HG03342 (cell line): ENCODE data around the gene CRHR1.
"Not testable (repeated sequence)": the region's sequence is repeated elsewhere in the genome, so short reads cannot be mapped to it uniquely, and the experiment has no call there.

Experiments used
- ATAC-seq: cut with Tn5 transposase; IDR thresholded peaks from one replicate; pipeline ENCODE4 v1.9.1; 2021; ENCODE audit warnings: mild to moderate bottlenecking, moderate library complexity; ENCODE audit not compliant: unreplicated experiment

Gene CRHR1

DNA sequence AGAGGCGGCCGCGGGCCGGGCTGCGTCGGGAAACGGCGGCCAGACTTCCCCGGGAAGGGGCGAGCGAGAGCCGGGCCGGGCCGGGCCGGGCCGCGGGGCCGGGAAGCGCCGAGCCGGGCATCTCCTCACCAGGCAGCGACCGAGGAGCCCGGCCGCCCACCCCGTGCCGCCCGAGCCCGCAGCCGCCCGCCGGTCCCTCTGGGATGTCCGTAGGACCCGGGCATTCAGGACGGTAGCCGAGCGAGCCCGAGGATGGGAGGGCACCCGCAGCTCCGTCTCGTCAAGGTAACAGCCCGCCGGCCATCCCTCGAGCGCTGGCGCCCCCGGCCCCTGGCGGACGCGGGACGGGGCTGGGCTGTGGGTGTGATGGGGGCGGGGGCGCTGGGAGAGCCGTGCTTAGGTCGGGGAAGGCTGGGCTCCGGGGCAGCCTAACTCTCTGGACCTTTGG, at the start of gene CRHR1:
Gene CRHR1, plus strand, starts transcription at position 28 of the 448 bp plus-strand sequence. Its CDS starts 225 bp downstream, at position 253.
- ATAC-seq: no peak

GRCh38 chr17:45734598-45734997, 49.5 kb upstream of the CRHR1 start:
- no peak for ATAC-seq

DNA sequence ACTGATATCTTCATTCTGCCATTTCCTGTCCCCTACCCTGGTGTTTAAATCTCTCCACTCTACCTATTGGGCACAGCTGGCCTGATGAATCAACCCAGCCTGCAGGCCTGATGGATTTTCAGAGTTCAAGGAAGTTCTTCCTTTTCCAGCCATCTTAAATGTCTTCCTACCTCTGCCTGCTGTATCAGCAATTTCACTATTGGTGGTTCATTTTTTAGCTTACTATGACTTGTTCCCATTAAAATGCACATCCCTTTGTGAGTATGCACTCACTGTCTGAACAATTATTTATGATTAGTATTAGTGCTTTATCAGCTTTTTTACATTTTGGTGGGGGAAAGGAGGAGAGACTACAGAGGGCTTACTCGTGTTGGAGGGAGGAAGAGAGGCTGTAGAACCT, 48.6 kb upstream of the CRHR1 start:
- ATAC-seq: no peak

DNA sequence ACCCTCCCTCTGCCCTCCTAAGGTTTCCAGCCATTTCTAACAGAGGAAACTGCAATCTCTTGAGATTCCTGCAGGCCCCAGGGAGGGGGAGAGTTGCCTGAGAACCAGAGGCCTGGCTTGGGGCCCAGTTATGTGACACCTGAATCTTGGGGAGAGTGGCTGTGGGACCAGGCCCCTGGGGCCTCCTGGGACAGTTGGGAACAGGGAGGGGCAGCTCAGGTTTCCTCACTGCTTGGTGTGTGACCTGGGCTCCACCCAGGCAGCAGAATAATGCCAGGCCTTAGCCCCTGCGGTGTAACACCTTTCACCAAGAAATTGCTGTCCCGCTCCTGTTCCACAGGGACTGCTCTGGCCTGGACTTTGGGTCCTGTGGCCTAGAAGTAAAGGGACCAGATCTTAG, 44.3 kb upstream of the CRHR1 start:
- ATAC-seq: no peak

- no peak for ATAC-seq
Measured at GRCh38 chr17:45740553-45741330, 43.4 kb upstream of the CRHR1 start.

DNA sequence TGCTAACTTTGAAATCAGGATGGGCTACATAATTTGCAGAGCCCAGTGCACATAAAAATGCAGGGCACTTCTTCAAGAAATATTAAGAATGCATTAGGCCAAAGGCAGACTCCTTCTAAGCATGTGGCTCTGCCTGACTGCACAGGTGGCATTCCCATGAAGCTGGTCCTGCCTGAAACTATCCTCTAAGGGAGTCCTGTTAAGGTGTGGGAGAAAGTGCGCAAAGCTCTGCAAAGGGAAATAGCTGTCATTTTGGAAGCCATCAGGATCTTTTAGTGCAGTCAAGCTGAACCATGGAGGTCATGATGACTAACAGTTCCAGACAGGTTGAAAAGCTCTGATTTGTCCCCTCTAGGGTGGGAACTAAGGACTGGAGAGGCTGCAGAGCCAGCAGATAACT, 41.9 kb upstream of the CRHR1 start:
- ATAC-seq: no peak

DNA sequence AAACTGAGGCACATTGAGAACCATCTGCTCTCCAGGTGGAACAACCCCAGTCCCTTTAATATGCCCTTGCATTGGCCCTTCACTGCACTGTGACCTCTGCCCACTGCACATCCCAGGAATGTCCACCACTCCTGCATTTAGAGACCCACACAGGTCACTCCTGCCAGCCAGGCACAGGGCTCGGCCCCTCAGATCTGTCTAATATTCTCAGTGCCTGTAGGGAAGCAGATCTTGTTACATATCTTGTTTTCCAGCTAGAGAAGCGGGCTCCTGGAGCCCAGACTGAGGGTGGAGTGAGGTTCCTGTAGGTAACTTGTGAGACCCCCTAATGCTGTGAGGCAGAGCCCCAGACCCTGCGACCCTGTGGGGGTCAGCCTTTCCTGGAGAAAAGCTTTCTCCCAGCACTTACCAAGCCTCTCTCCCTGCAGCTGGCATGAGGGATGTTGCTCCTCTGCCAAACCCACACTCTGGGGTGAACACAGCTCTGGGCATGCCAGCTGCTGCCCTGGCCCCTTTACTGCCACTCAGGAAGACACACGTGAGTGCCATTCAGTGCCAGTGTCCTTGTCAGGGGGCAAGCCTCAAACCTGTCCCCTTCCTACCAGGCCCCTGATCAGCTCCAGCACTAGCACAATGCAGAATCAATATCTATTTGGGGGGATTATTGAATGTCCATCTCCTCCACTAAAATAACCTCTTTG, 40.3 kb upstream of the CRHR1 start:
- ATAC-seq: no peak

GRCh38 chr17:45744826-45745225, 39.3 kb upstream of the CRHR1 start:
- ATAC-seq: not testable (repeated sequence)

- no peak for ATAC-seq
Measured at GRCh38 chr17:45745601-45746494, 38.3 kb upstream of the CRHR1 start.

GRCh38 chr17:45747911-45748310, 36.2 kb upstream of the CRHR1 start:
- no peak for ATAC-seq

DNA sequence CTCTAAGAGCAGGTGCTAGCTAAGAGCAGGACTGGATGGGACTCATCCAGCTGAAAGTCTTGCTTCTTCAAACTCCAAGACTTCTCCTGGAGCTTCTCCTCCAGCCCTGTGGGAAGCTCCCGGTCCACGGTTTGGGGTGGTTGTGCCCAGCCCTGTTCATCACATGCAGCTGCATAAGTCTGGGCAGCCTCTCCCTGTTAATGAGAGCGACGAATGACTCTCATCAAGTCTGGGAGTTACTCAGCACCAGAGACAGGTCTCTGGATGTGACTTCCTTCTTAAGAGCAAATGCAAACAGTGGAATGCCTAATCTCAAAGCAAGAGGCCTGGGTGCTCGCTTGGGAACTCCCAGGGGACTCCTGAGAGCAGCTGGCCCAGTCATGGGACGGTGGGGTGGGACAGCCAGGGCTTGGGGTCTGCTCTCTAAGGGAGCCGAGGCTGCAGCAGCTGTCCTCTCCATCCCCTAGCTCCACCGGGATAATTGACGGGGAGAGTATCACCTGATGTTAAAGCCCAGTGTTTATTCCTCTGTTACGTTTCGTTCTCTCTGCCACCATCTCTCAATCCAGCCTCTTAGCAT, 35.3 kb upstream of the CRHR1 start:
- no peak for ATAC-seq

GRCh38 chr17:45749831-45750335, 34.2 kb upstream of the CRHR1 start:
- no peak for ATAC-seq

- no peak for ATAC-seq
Measured at GRCh38 chr17:45750779-45751440, 33.2 kb upstream of the CRHR1 start.

- no peak for ATAC-seq
Measured at GRCh38 chr17:45751466-45751865, 32.7 kb upstream of the CRHR1 start.

GRCh38 chr17:45752246-45752645, 31.9 kb upstream of the CRHR1 start:
- no peak for ATAC-seq

GRCh38 chr17:45753645-45754225, 30.4 kb upstream of the CRHR1 start:
- no peak for ATAC-seq

GRCh38 chr17:45755050-45755449, 29.1 kb upstream of the CRHR1 start:
- no peak for ATAC-seq

DNA sequence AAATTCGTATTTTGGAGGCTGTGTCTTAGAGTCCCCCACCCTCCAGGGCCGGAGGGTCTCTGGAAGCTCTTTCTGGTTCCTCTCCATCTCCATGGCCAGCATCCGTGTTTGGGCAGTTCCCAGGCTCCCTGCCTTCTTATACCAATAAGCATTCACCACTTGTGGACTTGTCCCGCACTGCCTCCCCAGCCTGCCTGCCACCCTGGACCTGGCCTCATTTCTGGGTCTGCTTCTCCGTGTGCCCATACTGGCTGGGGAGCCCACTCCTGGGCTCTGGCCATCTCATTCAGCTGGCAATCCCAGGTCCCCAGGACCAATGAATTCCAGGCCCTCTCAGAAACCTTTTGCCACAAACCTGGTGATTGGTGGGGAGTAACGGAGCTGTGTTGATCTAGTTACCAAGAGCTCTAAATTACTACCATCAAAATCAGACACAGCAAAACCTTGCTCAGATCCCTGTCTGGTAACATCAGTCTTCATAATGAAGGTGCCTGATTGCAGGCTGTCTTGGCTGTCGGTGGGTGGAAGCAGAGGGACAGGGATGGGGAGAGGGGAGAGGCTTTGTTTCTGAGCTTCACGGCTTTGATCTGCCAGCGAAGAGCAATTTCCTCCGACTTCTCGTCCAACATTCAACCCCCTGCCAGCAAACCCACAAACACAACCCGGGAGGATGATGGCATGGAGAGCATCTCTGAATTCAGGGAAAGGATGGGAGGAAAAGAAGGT, 27.7 kb upstream of the CRHR1 start:
- ATAC-seq: no peak
